Transverse colon (tissue), 4 donors: ENCODE results near the gene CXCL17.

Source experiments
- POLR2A ChIP-seq: fragments of 450-650 bp; IDR thresholded peaks from one replicate; pipeline ENCODE4 v1.6.1; 2016; ENCODE audit warnings: antibody characterized with exemption, mild to moderate bottlenecking, moderate library complexity
- POLR2AphosphoS5 ChIP-seq, 3 donors: sonication (generic); formaldehyde crosslinking; IDR thresholded peaks; one replicate each; pipeline ENCODE4 v1.6.1; 2016; ENCODE audit warnings: antibody characterized with exemption in 3 of 3
- TF ChIP-seq, protein P1 (sequence below), 5 experiments: fragments of 200-600 bp in 3 of 5; fragments of 450-650 bp in 2 of 5; sonication (generic) in 3 of 5; IDR thresholded peaks; 1 replicate in 2 of 5; 2 replicates in 3 of 5; pipeline ENCODE4 v1.5.1; 2016 to 2017; ENCODE audit warnings: antibody characterized with exemption in 5 of 5, inconsistent platforms in 3 of 5, mild to moderate bottlenecking in 2 of 5, moderate library complexity in 1 of 5

DNA sequence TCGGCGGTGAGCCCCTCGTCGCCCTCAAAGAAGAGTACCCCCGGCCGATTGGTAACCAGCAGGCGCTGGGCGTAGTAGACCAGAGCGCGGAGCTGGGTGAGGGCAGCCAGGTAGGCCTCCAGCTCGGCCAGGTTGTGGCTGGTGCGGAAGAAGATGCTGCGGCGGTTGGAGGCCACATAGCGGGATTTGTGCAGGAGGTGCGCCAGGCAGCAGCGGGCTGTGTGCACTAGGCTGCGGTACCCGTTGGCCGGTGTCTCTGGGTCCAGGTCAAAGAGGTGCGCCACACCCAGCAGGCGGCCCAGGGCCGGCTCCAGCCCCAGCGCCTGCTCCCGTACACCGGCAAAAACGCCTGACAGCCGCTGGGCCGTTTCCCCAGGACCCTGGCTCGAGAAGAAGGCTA is 32.4 kb downstream of the CXCL17 start:
- TF ChIP-seq, protein P1, sequence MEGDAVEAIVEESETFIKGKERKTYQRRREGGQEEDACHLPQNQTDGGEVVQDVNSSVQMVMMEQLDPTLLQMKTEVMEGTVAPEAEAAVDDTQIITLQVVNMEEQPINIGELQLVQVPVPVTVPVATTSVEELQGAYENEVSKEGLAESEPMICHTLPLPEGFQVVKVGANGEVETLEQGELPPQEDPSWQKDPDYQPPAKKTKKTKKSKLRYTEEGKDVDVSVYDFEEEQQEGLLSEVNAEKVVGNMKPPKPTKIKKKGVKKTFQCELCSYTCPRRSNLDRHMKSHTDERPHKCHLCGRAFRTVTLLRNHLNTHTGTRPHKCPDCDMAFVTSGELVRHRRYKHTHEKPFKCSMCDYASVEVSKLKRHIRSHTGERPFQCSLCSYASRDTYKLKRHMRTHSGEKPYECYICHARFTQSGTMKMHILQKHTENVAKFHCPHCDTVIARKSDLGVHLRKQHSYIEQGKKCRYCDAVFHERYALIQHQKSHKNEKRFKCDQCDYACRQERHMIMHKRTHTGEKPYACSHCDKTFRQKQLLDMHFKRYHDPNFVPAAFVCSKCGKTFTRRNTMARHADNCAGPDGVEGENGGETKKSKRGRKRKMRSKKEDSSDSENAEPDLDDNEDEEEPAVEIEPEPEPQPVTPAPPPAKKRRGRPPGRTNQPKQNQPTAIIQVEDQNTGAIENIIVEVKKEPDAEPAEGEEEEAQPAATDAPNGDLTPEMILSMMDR (IDR thresholded peaks at IDR 0.05), result no peak
- no peak for TF ChIP-seq POLR2A
- no peak for TF ChIP-seq POLR2AphosphoS5 (IDR thresholded peaks at IDR 0.05)
